ACC112 (cell line): Measurements from ENCODE around the gene QARS1.

ENCODE experiments used
- H2AFZ ChIP-seq: fragments of 200-600 bp; sonication (generic); one replicate; pipeline ENCODE4 v1.6.0; 2017; ENCODE audit warnings: antibody characterized with exemption, low read length; ENCODE audit not compliant: unreplicated experiment
- H3K27ac ChIP-seq: fragments of 200-600 bp; sonication (generic); 2 replicates; pipeline ENCODE4 v1.5.1; 2014; ENCODE audit warnings: low read depth, mild to moderate bottlenecking, antibody characterized with exemption, low read length, moderate library complexity
- H3K27me3 ChIP-seq: fragments of 200-600 bp; sonication (generic); 2 replicates; pipeline ENCODE4 v1.6.1; 2014; ENCODE audit warnings: mild to moderate bottlenecking, antibody characterized with exemption, low read length, moderate library complexity, mixed read lengths; ENCODE audit not compliant: insufficient read depth
- H3K36me3 ChIP-seq: fragments of 200-600 bp; sonication (generic); 2 replicates; pipeline ENCODE4 v1.6.1; 2016; ENCODE audit warnings: mild to moderate bottlenecking, antibody characterized with exemption, low read length, moderate library complexity, mixed read lengths; ENCODE audit not compliant: insufficient read depth
- H3K4me1 ChIP-seq: fragments of 200-600 bp; sonication (generic); one replicate; pipeline ENCODE4 v1.6.1; 2016; ENCODE audit warnings: low read length, mixed read lengths; ENCODE audit not compliant: insufficient read depth, unreplicated experiment, control insufficient read depth
- H3K4me3 ChIP-seq: fragments of 200-600 bp; sonication (generic); 2 replicates; pipeline ENCODE4 v1.5.1; 2014; ENCODE audit warnings: mild to moderate bottlenecking, low read depth, low read length
- H3K79me2 ChIP-seq: fragments of 200-600 bp; sonication (generic); one replicate; pipeline ENCODE4 v1.6.0; 2016; ENCODE audit warnings: low read length; ENCODE audit not compliant: control insufficient read depth, unreplicated experiment, insufficient read depth

The QARS1 gene

DNA sequence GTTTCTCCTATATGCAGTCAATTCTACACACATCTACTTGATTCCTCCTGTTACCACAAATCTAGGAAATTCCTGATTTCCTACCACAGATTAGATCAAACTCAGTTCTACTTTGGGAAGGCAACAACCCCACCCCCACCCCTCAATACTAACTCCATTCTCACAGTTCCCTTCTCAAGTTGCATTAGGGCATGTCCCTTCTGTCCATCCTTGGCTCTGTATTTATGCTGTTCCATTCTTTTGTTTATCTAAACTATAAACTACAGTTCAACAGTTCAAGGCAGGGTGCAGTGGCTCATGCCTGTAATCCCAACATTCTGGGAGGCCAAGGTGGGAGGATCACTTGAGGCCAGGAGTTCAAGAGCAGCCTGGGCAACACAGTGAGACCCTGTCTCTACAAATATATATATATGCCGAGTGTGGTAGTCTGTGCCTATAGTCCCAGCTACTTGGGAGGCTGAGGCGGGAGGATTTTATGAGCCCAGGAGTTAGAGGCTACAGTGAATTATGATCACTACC, 50.2 kb downstream of the QARS1 start:
- Histone ChIP-seq H2AFZ (no peak overlapping the region), H3K4me3 (no peak overlapping the region), H3K4me1 (peaks cover 17% of the 10 kb centered on the region), H3K27me3 (no peaks in the 10 kb centered on the region), H3K27ac (no peak overlapping the region), H3K36me3 (peaks cover 38% of the 10 kb centered on the region), H3K79me2 (peaks cover 14% of the 10 kb centered on the region)

DNA sequence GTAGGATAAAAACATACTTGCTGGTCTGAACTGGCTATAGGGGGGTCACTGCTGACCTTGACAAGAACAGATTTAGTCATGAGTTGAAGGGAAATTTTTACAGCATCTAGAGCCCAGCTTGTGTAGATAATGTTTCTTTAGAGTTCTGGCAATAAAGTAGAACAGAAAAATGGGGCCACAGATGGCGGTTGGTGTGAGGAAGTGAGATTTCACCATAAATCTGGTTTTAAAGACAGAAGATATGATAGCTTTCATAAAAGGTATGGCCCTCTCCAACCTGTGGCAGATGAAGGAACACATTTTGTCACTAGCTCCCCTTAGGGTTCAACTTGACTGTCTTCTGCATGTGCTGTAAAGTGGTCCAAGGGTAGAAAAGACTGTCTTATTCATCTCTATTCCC, 51.0 kb downstream of the QARS1 start:
- peaks cover 17% of the 10 kb centered on the region for H3K4me1 ChIP-seq
- H3K27me3 ChIP-seq: no peaks in the 10 kb centered on the region
- no peak overlapping the region for H3K27ac ChIP-seq
- no peak overlapping the region for H2AFZ ChIP-seq
- peaks cover 16% of the 10 kb centered on the region for H3K79me2 ChIP-seq
- peaks cover 38% of the 10 kb centered on the region for H3K36me3 ChIP-seq
- no peak overlapping the region for H3K4me3 ChIP-seq
